GM12878 (cell line): ENCODE results near the gene SELPLG. TPM values are rescaled to one million over a fixed set of nuclear protein-coding genes. Genes with fewer than 3 reads are reported as not detected.

ENCODE experiments used
- ATAC-seq: fragments of 200-7000 bp; cut with Tn5 transposase; 3 replicates; pipeline ENCODE4 v1.9.1; 2020; ENCODE audit warnings: mild to moderate bottlenecking, moderate library complexity
- BruUV-seq: library from RNA; stranded (reverse); fragments of 400-500 nt; replicated peaks from 2 replicates; lab custom pipeline; 2021; lab: Mats Ljungman, UMichigan
- CTCF ChIA-PET: fragments of 300-600 bp; sonication (Branson Sonifier 250); formaldehyde crosslinking; extraction: SDS; loops from one replicate; lab custom pipeline; 2021; ENCODE audit warnings: inconsistent platforms; lab: Yijun Ruan, JAX
- POLR2A ChIA-PET: fragments of 350-600 bp; formaldehyde crosslinking; extraction: SDS; loops from one replicate; lab custom pipeline; 2021; ENCODE audit warnings: inconsistent platforms; lab: Charles Lee
- RAD21 ChIA-PET: fragments of 300-600 bp; sonication (Branson Sonifier 250); formaldehyde crosslinking; loops from one replicate; lab custom pipeline; 2023; ENCODE audit warnings: antibody characterized with exemption; ENCODE audit not compliant: unreplicated experiment; lab: Charles Lee
- SMC1A ChIA-PET: fragments of 300-600 bp; sonication (Branson Sonifier 250); formaldehyde crosslinking; loops from one replicate; lab custom pipeline; 2023; ENCODE audit not compliant: unreplicated experiment, uncharacterized antibody; lab: Charles Lee
- DNase-seq: peaks from one replicate; pipeline ENCODE4 v3.0.0-alpha.2; 2011; ENCODE audit warnings: low read depth, low spot score
- FAIRE-seq: peaks from 3 replicates; lab custom pipeline; 2011; peaks lifted over from hg19 to GRCh38; lab: Jason Lieb, UNC
- H2AFZ ChIP-seq: 2 replicates; pipeline ENCODE4 v1.6.0; 2011; ENCODE audit warnings: low read depth, low read length, control low read depth; ENCODE audit not compliant: control insufficient read depth
- H3K27ac ChIP-seq: 2 replicates; pipeline ENCODE4 v1.5.1; 2011; ENCODE audit warnings: control low read depth; ENCODE audit not compliant: control insufficient read depth, insufficient read depth
- H3K27me3 ChIP-seq, 2 experiments: replicated peaks in 1 of 2; 2 replicates each; pipeline versions ENCODE4 v1.6.0 to v1.6.1; 2011; ENCODE audit warnings: low read length in 1 of 2; ENCODE audit not compliant: control insufficient read depth in 2 of 2, insufficient read depth in 2 of 2
- H3K36me3 ChIP-seq, 2 experiments: 2 replicates each; pipeline ENCODE4 v1.5.1; 2011; ENCODE audit warnings: low read length in 1 of 2; ENCODE audit not compliant: control insufficient read depth in 2 of 2, insufficient read depth in 2 of 2
- H3K4me1 ChIP-seq: 2 replicates; pipeline ENCODE4 v1.6.1; 2011; ENCODE audit warnings: mild to moderate bottlenecking, low read length, moderate library complexity, mixed read lengths; ENCODE audit not compliant: control insufficient read depth, insufficient read depth
- H3K4me2 ChIP-seq: 2 replicates; pipeline ENCODE4 v1.6.0; 2011; ENCODE audit warnings: control low read depth; ENCODE audit not compliant: control insufficient read depth, insufficient read depth
- H3K4me3 ChIP-seq: fragments of 200-600 bp; sonication (generic); 2 replicates; pipeline ENCODE4 v1.5.1; 2016
- H3K79me2 ChIP-seq: 2 replicates; pipeline ENCODE4 v1.6.0; 2011; ENCODE audit warnings: low read length; ENCODE audit not compliant: control insufficient read depth, insufficient read depth
- H3K9ac ChIP-seq: 2 replicates; pipeline ENCODE4 v1.8.0; 2011; ENCODE audit warnings: low read length, control low read depth, mixed read lengths; ENCODE audit not compliant: control insufficient read depth, insufficient read depth
- H3K9me3 ChIP-seq: replicated peaks from 3 replicates; pipeline ENCODE4 v1.5.1; 2011; ENCODE audit warnings: mild to moderate bottlenecking, low read length; ENCODE audit not compliant: control insufficient read depth, insufficient read depth
- H4K20me1 ChIP-seq: 2 replicates; pipeline ENCODE4 v1.6.0; 2011; ENCODE audit not compliant: control insufficient read depth, insufficient read depth
- HCFC1 ChIP-seq: fragments of 150-350 bp; IDR thresholded peaks from 2 replicates; pipeline ENCODE4 v1.6.1; 2014; ENCODE audit warnings: low read length
- IRF3 ChIP-seq: fragments of 450-650 bp; IDR thresholded peaks from 2 replicates; pipeline ENCODE4 v1.6.1; 2014; ENCODE audit warnings: mild to moderate bottlenecking
- SP1 ChIP-seq: IDR thresholded peaks from one replicate; pipeline ENCODE4 v1.6.1; 2011; ENCODE audit warnings: low read depth, low read length
- YY1 ChIP-seq: IDR thresholded peaks from 2 replicates; pipeline ENCODE4 v1.6.1; 2011; ENCODE audit warnings: low read depth, mild to moderate bottlenecking, low read length
- ZNF24 ChIP-seq: fragments of 450-650 bp; IDR thresholded peaks from 2 replicates; pipeline ENCODE4 v1.6.1; 2017; ENCODE audit warnings: antibody characterized with exemption, mild to moderate bottlenecking
- WGBS: methylation state at CpG from one replicate; pipeline ENCODE4 v1.1.6; 2016; ENCODE audit warnings: low lambda C conversion rate; ENCODE audit not compliant: insufficient replicate concordance, insufficient coverage; ENCODE audit errors: missing lambda C conversion rate; 5-methylcytosine and 5-hydroxymethylcytosine counted together
- in situ Hi-C: fragments of 300-500 bp; cut with MboI; formaldehyde crosslinking; loops from 9 replicates; pipeline ENCODE4 v1.14.3; 2018; ENCODE audit warnings: mixed read lengths
- intact Hi-C: fragments of 100-400 bp; cut with micrococcal nuclease; formaldehyde crosslinking; loops from one replicate; pipeline ENCODE4 v1.14.2; 2022; ENCODE audit not compliant: unreplicated experiment
- polyA plus RNA-seq, 11 experiments: library from polyadenylated mRNA; depleted of rRNA in 4 of 11; unstranded in 6 of 11; stranded (reverse) in 5 of 11; fragments of >200 nt; fragmentation: Nextera tagmentation in 4 of 11; fragmentation: Illumina TruSeq in 1 of 11; extraction: Ambion mirVana in 4 of 11; extraction: Trizol in 1 of 11; gene quantifications; 1 replicate in 1 of 11; 2 replicates in 10 of 11; pipeline versions ENCODE4 v1.2.1 to v1.2.3, GENCODE V29; 2011 to 2016; ENCODE audit warnings: inconsistent platforms in 2 of 11, missing spikeins in 2 of 11, low read depth in 1 of 11
- total RNA-seq, 4 experiments: library from RNA; depleted of rRNA in 3 of 4; stranded (reverse); fragments of >200 nt in 3 of 4; fragmentation: Illumina TruSeq in 1 of 4; extraction: Trizol in 1 of 4; gene quantifications; 2 replicates each; pipeline versions ENCODE4 v1.2.1 to v1.2.3, GENCODE V29; 2013 to 2021

SELPLG gene
- total and polyA plus RNA-seq, 10 of the 15 experiments (the other 5 are each of a cell fraction or from before 2014, with no cell fraction given) = 3.2 to 32.3 (median 23.9) TPM

DNA sequence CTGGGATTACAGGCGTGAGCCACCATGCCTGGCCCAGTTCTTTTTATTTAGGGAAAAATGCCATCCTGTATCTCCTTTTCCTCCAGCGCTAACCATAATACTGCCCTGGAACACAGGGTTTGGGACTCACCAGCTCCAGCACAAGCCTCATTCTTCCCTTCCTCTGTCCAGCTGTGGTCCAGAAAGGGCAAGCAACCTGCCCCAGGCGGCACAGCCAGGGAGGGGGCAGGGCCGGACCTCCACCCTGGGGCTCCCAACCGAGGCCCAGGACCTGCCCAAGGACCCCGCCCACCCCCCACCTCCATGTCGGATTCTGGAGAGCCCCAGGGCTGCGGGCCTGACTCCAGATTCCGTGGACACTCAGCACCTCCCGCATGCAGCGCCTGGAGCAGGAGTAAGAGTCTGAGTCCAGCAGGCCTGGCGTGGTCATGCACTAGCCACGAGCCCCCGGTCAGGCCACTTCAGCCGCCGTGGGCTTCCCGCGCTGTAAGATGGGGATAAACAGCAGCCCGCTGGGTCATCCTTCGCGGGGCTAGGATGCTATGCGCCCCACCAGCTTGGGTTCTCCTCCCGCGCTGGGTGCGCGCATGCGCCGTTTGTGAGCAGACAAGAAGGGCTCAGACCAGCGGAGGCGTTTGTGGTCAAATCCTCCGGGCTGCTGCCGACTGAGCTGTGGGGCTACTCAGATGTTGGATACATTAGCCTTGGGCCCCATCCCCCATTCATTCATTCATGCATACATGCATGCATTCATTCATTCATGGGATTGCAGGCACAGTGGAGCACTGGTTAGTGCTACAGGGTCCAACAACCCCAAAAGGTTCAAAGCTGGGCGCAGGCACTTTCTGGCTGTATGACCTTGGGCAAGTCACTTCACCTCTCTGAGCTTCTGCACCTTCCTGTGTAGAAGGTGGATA is 52.1 kb downstream of the SELPLG start:
- no TSS peak for BruUV-seq
- POLR2A ChIA-PET = no interaction called here
- in situ Hi-C loops = no loop called here

More for the DNA sequence above, 52.1 kb downstream of the SELPLG start:
- H3K27me3 ChIP-seq = no peaks in the 10 kb centered on the region
- peaks cover 2% of the 10 kb centered on the region for H3K4me1 ChIP-seq
- intact Hi-C loops = no loop called here
- DNase-seq = no peak
- H3K4me3 ChIP-seq = no peak overlapping the region
- H3K36me3 ChIP-seq = no peaks in the 10 kb centered on the region
- no peak overlapping the region for H3K4me2 ChIP-seq
- H2AFZ ChIP-seq = no peak overlapping the region
- H4K20me1 ChIP-seq = no peaks in the 10 kb centered on the region
- ChIA-PET SMC1A (interaction anchor here (0.7 kb wide), 1 partner anchor 34 kb away, joined by 4 read pairs; no protein-coding TSS in a partner anchor), RAD21 (no interaction called here), CTCF (interaction anchor here (1.9 kb wide), 1 partner anchor 36 kb away, joined by 5 read pairs; no protein-coding TSS in a partner anchor)
- no peaks in the 10 kb centered on the region for H3K79me2 ChIP-seq
- no peak overlapping the region for H3K27ac ChIP-seq
- no peak for ATAC-seq
- 74% methylated on average over 33 of the region's 33 CpGs for WGBS
- no peaks in the 10 kb centered on the region; the same call in 2 of the 3 replicates for H3K9me3 ChIP-seq
- H3K9ac ChIP-seq = no peak overlapping the region
- TF ChIP-seq YY1 (no peak), HCFC1 (no peak), IRF3 (no peak), ZNF24 (peak; percentile 52; the same call in 1 of the 2 replicates), SP1 (no peak)
- FAIRE-seq = no peak
